Activated CD8-positive, alpha-beta T cell treated with anti-CD3 and anti-CD28 coated beads for 36 hours (primary cell): ENCODE results near the gene HSCB. TPM values are rescaled to one million over a fixed set of nuclear protein-coding genes. Genes with fewer than 3 reads are reported as not detected.
"Not testable (repeated sequence)": the region's sequence is repeated elsewhere in the genome, so short reads cannot be mapped to it uniquely, and the experiment has no call there.

Experiments used
- ATAC-seq: fragments of 200-7000 bp; cut with Tn5 transposase; one replicate; pipeline ENCODE4 v1.10.0; 2021; ENCODE audit warnings: mild to moderate bottlenecking, moderate library complexity
- CTCF ChIA-PET: fragments of 350-600 bp; sonication (Branson Sonifier 250); formaldehyde crosslinking; loops from one replicate; lab custom pipeline; 2021; ENCODE audit warnings: antibody characterized with exemption; lab: Charles Lee
- POLR2A ChIA-PET: fragments of 350-600 bp; sonication (Branson Sonifier 250); formaldehyde crosslinking; loops from one replicate; lab custom pipeline; 2021; ENCODE audit warnings: antibody characterized with exemption; lab: Charles Lee
- DNase-seq: peaks from one replicate; pipeline ENCODE4 v3.0.0-alpha.2; 2020
- H3K27ac Mint-ChIP-seq: one replicate; pipeline ENCODE4 v1.8.0; 2021; ENCODE audit warnings: mild to moderate bottlenecking, mixed read lengths
- H3K27me3 Mint-ChIP-seq: one replicate; pipeline ENCODE4 v1.8.0; 2021; ENCODE audit warnings: mixed read lengths
- H3K36me3 Mint-ChIP-seq: one replicate; pipeline ENCODE4 v1.8.0; 2021; ENCODE audit warnings: low read depth, mixed read lengths
- H3K4me1 Mint-ChIP-seq: one replicate; pipeline ENCODE4 v1.8.0; 2021; ENCODE audit warnings: low read depth, mixed read lengths
- H3K4me3 Mint-ChIP-seq: one replicate; pipeline ENCODE4 v1.8.0; 2021; ENCODE audit warnings: mild to moderate bottlenecking, moderate library complexity, mixed read lengths
- H3K9me3 Mint-ChIP-seq: one replicate; pipeline ENCODE4 v1.8.0; 2021; ENCODE audit warnings: mixed read lengths
- intact Hi-C: fragments of 100-400 bp; cut with micrococcal nuclease; formaldehyde crosslinking; loops from one replicate; pipeline ENCODE4 v1.10.0; 2022
- total RNA-seq, 2 experiments: library from RNA; stranded (reverse); gene quantifications; one replicate each; pipeline ENCODE4 v1.2.3, GENCODE V29; 2021
- TF ChIP-seq, protein P1 (sequence below): fragments of 200-600 bp; IDR thresholded peaks from one replicate; pipeline ENCODE4 v1.8.0; 2022; ENCODE audit warnings: antibody characterized with exemption, mild to moderate bottlenecking

HSCB gene
- total RNA-seq, 2 experiments from 2014 or later, result 16.5 to 17.5 TPM

DNA sequence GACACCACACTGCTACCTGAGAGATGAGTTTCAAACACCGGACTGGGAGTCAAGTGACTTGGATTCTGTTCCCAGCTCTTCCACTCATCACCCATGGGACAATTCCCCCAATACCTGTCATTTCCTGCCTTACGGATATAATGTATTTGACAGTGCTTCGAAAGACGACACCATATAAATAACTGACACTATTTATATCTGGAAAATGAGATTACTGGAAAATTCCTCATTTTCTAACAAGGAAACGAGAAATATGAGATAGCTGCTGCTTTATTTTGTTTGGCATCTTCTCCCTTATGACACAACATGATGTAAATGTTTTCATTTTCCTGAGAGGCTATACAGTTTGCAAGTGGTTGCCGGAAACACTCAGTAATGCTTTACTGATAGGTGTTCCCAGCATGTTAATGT lies 8.6 kb downstream of the HSCB start:
- intact Hi-C loops, result no loop called here
- ChIA-PET POLR2A (interaction anchor here (1.4 kb wide), 1 partner anchor 38 kb away, joined by 3 read pairs; no protein-coding TSS in a partner anchor), CTCF (interaction anchor here (1.2 to 1.6 kb wide), 2 partner anchors 77 to 79 kb away, joined by 3 to 4 read pairs; no protein-coding TSS in a partner anchor)
- DNase-seq, result no peak
- H3K27ac Mint-ChIP-seq, result no peak overlapping the region
- H3K27me3 Mint-ChIP-seq, result no peaks in the 10 kb centered on the region
- TF ChIP-seq, protein P1, sequence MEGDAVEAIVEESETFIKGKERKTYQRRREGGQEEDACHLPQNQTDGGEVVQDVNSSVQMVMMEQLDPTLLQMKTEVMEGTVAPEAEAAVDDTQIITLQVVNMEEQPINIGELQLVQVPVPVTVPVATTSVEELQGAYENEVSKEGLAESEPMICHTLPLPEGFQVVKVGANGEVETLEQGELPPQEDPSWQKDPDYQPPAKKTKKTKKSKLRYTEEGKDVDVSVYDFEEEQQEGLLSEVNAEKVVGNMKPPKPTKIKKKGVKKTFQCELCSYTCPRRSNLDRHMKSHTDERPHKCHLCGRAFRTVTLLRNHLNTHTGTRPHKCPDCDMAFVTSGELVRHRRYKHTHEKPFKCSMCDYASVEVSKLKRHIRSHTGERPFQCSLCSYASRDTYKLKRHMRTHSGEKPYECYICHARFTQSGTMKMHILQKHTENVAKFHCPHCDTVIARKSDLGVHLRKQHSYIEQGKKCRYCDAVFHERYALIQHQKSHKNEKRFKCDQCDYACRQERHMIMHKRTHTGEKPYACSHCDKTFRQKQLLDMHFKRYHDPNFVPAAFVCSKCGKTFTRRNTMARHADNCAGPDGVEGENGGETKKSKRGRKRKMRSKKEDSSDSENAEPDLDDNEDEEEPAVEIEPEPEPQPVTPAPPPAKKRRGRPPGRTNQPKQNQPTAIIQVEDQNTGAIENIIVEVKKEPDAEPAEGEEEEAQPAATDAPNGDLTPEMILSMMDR, result no peak
- H3K4me3 Mint-ChIP-seq, result no peak overlapping the region
- peaks cover 32% of the 10 kb centered on the region for H3K36me3 Mint-ChIP-seq
- ATAC-seq, result no peak
- H3K9me3 Mint-ChIP-seq, result no peaks in the 10 kb centered on the region
- H3K4me1 Mint-ChIP-seq, result peaks cover 6% of the 10 kb centered on the region

DNA sequence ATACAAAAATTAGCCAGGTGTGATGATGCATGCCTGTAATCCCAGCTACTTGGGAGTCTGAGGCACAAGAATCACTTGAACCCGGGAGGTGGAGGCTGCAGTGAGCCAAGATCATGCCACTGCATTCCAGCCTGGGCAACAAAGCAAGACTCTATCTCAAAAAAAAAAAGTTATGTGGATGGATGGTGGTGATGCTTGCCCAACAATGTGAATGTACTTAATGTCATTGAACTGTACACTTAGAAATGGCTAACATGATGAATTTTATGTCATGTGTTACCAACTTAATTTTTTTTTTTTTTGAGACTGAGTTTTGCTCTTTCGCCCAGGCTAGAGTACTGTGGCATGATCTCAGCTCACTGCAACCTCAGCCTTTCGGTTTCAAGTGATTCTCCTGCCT lies 12.7 kb downstream of the HSCB start:
- peaks cover 19% of the 10 kb centered on the region for H3K36me3 Mint-ChIP-seq
- H3K27me3 Mint-ChIP-seq, ATAC-seq, H3K4me1 Mint-ChIP-seq, DNase-seq, CTCF ChIA-PET, intact Hi-C loops, H3K9me3 Mint-ChIP-seq, H3K27ac Mint-ChIP-seq, POLR2A ChIA-PET, H3K4me3 Mint-ChIP-seq: not testable (repeated sequence)

DNA sequence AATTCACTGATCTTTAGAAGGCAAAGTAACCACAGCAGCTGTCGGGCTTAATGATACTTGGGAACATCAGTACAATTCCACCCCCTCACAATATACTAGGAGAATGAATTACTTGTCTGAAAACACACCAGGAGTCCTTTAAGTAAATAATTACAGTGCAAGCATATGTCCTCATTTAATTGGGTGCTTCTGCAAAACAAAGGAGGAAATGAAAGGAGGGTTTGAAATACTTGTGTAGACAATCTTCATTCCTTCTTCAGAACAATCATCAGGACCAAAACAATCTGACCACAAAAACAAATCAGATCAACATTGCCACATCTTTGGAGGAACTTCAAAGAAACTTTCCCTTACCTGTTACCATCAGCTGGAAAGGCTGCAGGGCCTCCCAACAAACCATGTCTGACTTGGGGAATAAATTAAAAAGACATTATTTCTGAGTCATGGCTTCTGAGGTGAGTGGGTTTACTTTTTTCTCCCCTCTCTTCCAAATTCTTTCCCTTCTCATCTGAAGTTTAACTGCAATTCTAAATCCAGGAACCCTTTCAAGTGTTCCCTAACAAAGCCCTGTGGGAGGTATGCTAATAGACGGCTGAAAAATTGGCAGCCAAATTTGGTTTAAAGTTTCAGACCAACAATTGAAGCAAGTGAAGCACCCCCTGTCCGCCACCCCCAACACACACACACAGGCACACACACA lies 18.2 kb downstream of the HSCB start:
- H3K36me3 Mint-ChIP-seq, result peaks cover 6% of the 10 kb centered on the region
- no peak overlapping the region for H3K27ac Mint-ChIP-seq
- no peaks in the 10 kb centered on the region for H3K27me3 Mint-ChIP-seq
- intact Hi-C loops, result no loop called here
- ChIA-PET POLR2A (no interaction called here), CTCF (interaction anchor here (1.1 kb wide), 1 partner anchor 13 kb away, joined by 4 read pairs; no protein-coding TSS in a partner anchor)
- TF ChIP-seq, protein P1, result no peak
- H3K4me3 Mint-ChIP-seq, result no peak overlapping the region
- ATAC-seq (no peak), DNase-seq (no peak)
- no peaks in the 10 kb centered on the region for H3K9me3 Mint-ChIP-seq
- H3K4me1 Mint-ChIP-seq, result no peaks in the 10 kb centered on the region

DNA sequence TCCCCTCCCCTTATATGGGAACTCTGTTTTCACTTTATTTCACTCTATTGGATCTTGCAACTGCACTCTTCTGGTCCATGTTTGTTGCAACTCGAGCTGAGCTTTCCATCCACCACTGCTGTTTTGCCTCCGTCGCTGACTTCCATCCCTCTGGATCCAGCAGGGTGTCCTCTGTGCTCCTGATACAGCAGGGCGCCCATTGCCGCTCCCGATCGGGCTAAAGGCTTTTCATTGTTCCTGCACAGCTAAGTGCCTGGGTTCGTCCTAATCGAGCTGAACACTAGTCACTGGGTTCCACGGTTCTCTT lies 19.6 kb downstream of the HSCB start:
- ATAC-seq (no peak), DNase-seq (no peak)
- Mint-ChIP-seq H3K4me1 (no peaks in the 10 kb centered on the region), H3K36me3 (peaks cover 3% of the 10 kb centered on the region), H3K4me3 (no peak overlapping the region), H3K27ac (no peak overlapping the region), H3K9me3 (no peaks in the 10 kb centered on the region), H3K27me3 (no peaks in the 10 kb centered on the region)
- CTCF ChIA-PET, result no interaction called here
- POLR2A ChIA-PET, result no interaction called here
- TF ChIP-seq, protein P1, result no peak
- intact Hi-C loops, result no loop called here

DNA sequence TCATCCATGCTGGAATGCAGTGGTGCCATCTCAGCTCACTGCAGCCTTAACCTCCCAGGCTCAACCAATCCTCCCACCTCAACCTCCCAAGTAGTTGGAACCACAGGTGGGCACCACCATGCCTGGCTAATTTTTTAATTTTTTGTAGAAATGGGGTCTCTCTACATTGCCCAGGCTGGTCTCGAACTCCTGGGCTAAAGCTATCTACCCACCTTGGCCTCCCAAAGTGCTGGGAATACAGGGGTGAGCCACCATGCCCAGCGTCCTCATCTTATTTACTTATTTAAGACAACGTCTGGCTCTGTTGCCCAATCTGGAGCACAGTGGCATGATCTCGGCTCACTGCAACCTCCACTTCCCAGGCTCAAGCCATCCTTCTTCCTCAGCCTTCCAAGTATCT lies 20.2 kb downstream of the HSCB start:
- CTCF ChIA-PET, H3K27ac Mint-ChIP-seq, H3K36me3 Mint-ChIP-seq, intact Hi-C loops, H3K4me1 Mint-ChIP-seq, DNase-seq, H3K4me3 Mint-ChIP-seq, POLR2A ChIA-PET, H3K9me3 Mint-ChIP-seq, ATAC-seq, H3K27me3 Mint-ChIP-seq: not testable (repeated sequence)

DNA sequence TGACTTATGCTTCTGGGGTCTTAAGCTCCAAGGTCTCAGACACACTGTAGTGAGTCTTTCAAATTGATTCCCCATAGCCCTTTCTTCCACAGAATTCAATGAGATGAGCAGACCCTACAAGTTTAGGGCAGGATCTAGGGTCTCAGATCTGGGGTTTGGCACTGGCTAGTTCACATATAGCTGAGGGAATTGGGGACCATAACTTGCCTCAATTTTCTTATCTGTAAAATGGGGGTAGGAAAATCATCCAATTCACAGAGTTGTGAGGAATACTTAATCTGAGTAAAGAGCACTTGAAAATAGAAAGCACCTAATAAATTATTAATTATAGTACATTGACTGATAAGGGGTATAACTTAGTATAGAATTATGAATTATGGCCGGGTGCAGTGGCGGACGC lies 24.8 kb downstream of the HSCB start:
- intact Hi-C loops, result no loop called here
- ATAC-seq (no peak), DNase-seq (no peak)
- TF ChIP-seq, protein P1, result no peak
- ChIA-PET POLR2A (interaction anchor here (0.6 kb wide), 1 partner anchor 10 kb away, joined by 6 read pairs; no protein-coding TSS in a partner anchor), CTCF (no interaction called here)
- no peaks in the 10 kb centered on the region for H3K27me3 Mint-ChIP-seq
- no peak overlapping the region for H3K27ac Mint-ChIP-seq
- H3K9me3 Mint-ChIP-seq, result no peaks in the 10 kb centered on the region
- H3K36me3 Mint-ChIP-seq, result no peaks in the 10 kb centered on the region
- H3K4me3 Mint-ChIP-seq, result no peak overlapping the region
- no peaks in the 10 kb centered on the region for H3K4me1 Mint-ChIP-seq
